ENCODE data around the gene PPT1. TPM values are rescaled to one million over a fixed set of nuclear protein-coding genes. Genes with fewer than 3 reads are reported as not detected.
"Not testable (repeated sequence)": the region's sequence is repeated elsewhere in the genome, so short reads cannot be mapped to it uniquely, and the experiment has no call there.

PPT1 gene
- total RNA-seq, 4 donors from 2014 or later = 6.4 to 28.9 (median 18.0) TPM

- H3K9me3 ChIP-seq = no peaks in the 10 kb centered on the region
- WGBS, 2 donors (ENCODE audit: low coverage in 1 of 2) = 66 to 74% methylated on average over 5 to 6 of the region's 6 CpGs
- no peak overlapping the region for H3K4me3 ChIP-seq
- no peaks in the 10 kb centered on the region for H3K27me3 ChIP-seq
- in situ Hi-C loops (cut with MboI; ENCODE audit: low pct_ligation_motif_present in 1 of 4, low pct_unique_long_range_greater_than_20kb in 1 of 4, low sequenced_read_pairs in 3 of 4) (no loop called here), intact Hi-C loops (cut with DNase I; ENCODE audit: low total_unique reads) (no loop called here)
- no peak for TF ChIP-seq POLR2AphosphoS5 (IDR thresholded peaks at IDR 0.05)
- TF ChIP-seq CTCF (IDR thresholded peaks at IDR 0.05) = no peak
- peaks cover 0 to 28% (median 6%) of the 10 kb centered on the region in 4 donors for H3K36me3 ChIP-seq
- no peak overlapping the region for H3K27ac ChIP-seq
- H3K4me1 ChIP-seq = peaks cover 0 to 21% (median 6%) of the 10 kb centered on the region in 4 donors
- DNase-seq = no peak
These were observed 4.1 kb downstream of the PPT1 start for GRCh38 chr1:40092706-40093639.

DNA sequence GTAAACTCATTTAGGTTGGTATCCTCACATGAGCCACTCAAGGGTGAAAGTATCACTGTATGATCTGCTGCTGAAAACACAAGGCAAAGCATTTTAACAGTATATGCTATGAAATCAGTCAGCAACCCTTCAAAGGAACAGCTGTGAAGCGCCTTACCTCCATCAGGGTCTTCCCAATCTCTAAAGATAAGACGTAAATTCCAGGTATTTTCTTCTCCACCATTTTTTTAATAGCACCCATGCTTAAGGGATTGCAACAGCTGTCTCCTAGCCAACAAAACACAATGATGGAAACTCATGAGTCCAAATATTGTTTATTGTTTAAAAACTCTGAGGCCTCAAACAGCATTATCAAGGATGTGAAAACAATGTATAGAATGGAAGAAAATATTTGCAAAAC, 4.8 kb downstream of the PPT1 start:
- intact Hi-C loops (cut with DNase I; ENCODE audit: low total_unique reads) (no loop called here), in situ Hi-C loops (cut with MboI; ENCODE audit: low pct_ligation_motif_present in 1 of 4, low pct_unique_long_range_greater_than_20kb in 1 of 4, low sequenced_read_pairs in 3 of 4) (no loop called here)
- no peak for DNase-seq
- whole genome bisulfite sequencing, 2 donors (ENCODE audit: low coverage in 1 of 2) = 94 to 98% methylated on average over 2 of the region's 2 CpGs
- TF ChIP-seq EP300 (IDR thresholded peaks at IDR 0.05; ENCODE audit: low read depth) = no peak
- no peak for TF ChIP-seq POLR2A (IDR thresholded peaks at IDR 0.05)
- TF ChIP-seq CTCF (IDR thresholded peaks at IDR 0.05) = no peak
- TF ChIP-seq POLR2AphosphoS5 (IDR thresholded peaks at IDR 0.05) = no peak
- no peaks in the 10 kb centered on the region for H3K27me3 ChIP-seq
- no peaks in the 10 kb centered on the region for H3K9me3 ChIP-seq
- peaks cover 0 to 35% (median 10%) of the 10 kb centered on the region in 4 donors for H3K36me3 ChIP-seq
- H3K4me1 ChIP-seq = peaks cover 0 to 16% (median 4%) of the 10 kb centered on the region in 4 donors
- H3K27ac ChIP-seq = no peak overlapping the region
- H3K4me3 ChIP-seq = no peak overlapping the region

- TF ChIP-seq EP300 (IDR thresholded peaks at IDR 0.05; ENCODE audit: low read depth) (no peak), POLR2AphosphoS5 (IDR thresholded peaks at IDR 0.05) (no peak), POLR2A (IDR thresholded peaks at IDR 0.05) (no peak), CTCF (IDR thresholded peaks at IDR 0.05) (no peak)
- in situ Hi-C loops (cut with MboI; ENCODE audit: low pct_ligation_motif_present in 1 of 4, low pct_unique_long_range_greater_than_20kb in 1 of 4, low sequenced_read_pairs in 3 of 4) = no loop called here
These were observed 6.2 kb downstream of the PPT1 start for GRCh38 chr1:40090652-40091355.

DNA sequence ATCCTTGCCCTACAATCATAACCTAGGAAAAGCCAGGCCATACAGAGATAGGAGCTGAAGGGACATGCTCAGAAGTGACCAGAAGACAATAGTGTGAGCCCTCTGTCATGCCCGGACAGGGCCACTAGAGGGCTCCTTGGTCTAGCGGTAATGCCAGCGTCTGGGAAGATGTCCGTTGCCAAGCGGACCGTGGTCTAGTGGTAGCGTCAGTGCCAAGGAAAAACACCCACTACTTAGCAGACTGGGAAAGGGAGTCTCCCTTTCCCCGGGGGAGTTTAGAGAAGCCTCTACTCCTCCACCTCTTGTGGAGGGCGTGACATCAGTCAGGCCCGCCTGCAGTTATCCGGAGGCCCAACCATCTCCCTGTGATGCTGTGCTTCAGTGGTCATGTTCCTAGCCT, 12.3 kb downstream of the PPT1 start:
- H3K9me3 ChIP-seq; in situ Hi-C loops (cut with MboI; ENCODE audit: low pct_ligation_motif_present in 1 of 4, low pct_unique_long_range_greater_than_20kb in 1 of 4, low sequenced_read_pairs in 3 of 4); H3K4me1 ChIP-seq; H3K4me3 ChIP-seq; H3K27ac ChIP-seq; H3K27me3 ChIP-seq: not testable (repeated sequence)
- H3K36me3 ChIP-seq = peaks cover 0 to 21% (median 7%) of the 10 kb centered on the region in 4 donors
- peak; percentile 71 for DNase-seq
- 26% methylated on average over 11 of the region's 11 CpGs; no CpG with 5 or more reads in 1 of the 2 donors for WGBS, 2 donors (ENCODE audit: low coverage in 1 of 2)
- intact Hi-C loops (cut with DNase I; ENCODE audit: low total_unique reads) = loop anchor here (5.0 kb wide), 1 partner anchor 983 kb away; no protein-coding TSS in a partner anchor
- peak; percentile 41 to 84 (median 82) for TF ChIP-seq CTCF (IDR thresholded peaks at IDR 0.05)

More at GRCh38 chr1:40090652-40091355, 6.2 kb downstream of the PPT1 start:
- H3K36me3 ChIP-seq = peaks cover 0 to 35% (median 11%) of the 10 kb centered on the region in 4 donors
- intact Hi-C loops (cut with DNase I; ENCODE audit: low total_unique reads) = no loop called here
- 92 to 97% methylated on average over 5 of the region's 5 CpGs for WGBS, 2 donors (ENCODE audit: low coverage in 1 of 2)
- H3K27me3 ChIP-seq = no peaks in the 10 kb centered on the region
- no peaks in the 10 kb centered on the region for H3K9me3 ChIP-seq
- no peak for DNase-seq
- H3K4me1 ChIP-seq = peaks cover 0 to 5% (median 0%) of the 10 kb centered on the region in 4 donors
- no peak overlapping the region for H3K4me3 ChIP-seq
- no peak overlapping the region for H3K27ac ChIP-seq
